Chondrocyte (in vitro differentiated cells): Measurements from ENCODE around the gene LMO7. TPM values are rescaled to one million over a fixed set of nuclear protein-coding genes. Genes with fewer than 3 reads are reported as not detected.

Experiments
- DNase-seq: peaks from one replicate; pipeline ENCODE4 v3.0.0; 2021; ENCODE audit warnings: mixed read lengths, low spot score
- H3K27ac Mint-ChIP-seq: one replicate; pipeline ENCODE4 v1.8.0; 2021; ENCODE audit warnings: mild to moderate bottlenecking, moderate library complexity, mixed read lengths; ENCODE audit not compliant: unreplicated experiment
- H3K27me3 Mint-ChIP-seq: 2 replicates; pipeline ENCODE4 v1.8.0; 2021; ENCODE audit warnings: low read depth, mixed read lengths
- H3K36me3 Mint-ChIP-seq: 2 replicates; pipeline ENCODE4 v1.8.0; 2021; ENCODE audit warnings: low read depth, mixed read lengths
- H3K4me1 Mint-ChIP-seq: 2 replicates; pipeline ENCODE4 v1.8.0; 2021; ENCODE audit warnings: low read depth, mild to moderate bottlenecking, mixed read lengths
- H3K4me3 Mint-ChIP-seq: one replicate; pipeline ENCODE4 v1.8.0; 2021; ENCODE audit warnings: mild to moderate bottlenecking, moderate library complexity, mixed read lengths; ENCODE audit not compliant: unreplicated experiment
- H3K9me3 Mint-ChIP-seq: 2 replicates; pipeline ENCODE4 v1.8.0; 2021; ENCODE audit warnings: low read depth, mixed read lengths
- CTCF ChIP-seq: fragments of 200-600 bp; sonication (generic); IDR thresholded peaks from 2 replicates; pipeline ENCODE4 v1.5.0; 2021; ENCODE audit warnings: antibody characterized with exemption, mild to moderate bottlenecking, moderate library complexity
- total RNA-seq: library from RNA; stranded (reverse); gene quantifications from 3 replicates; pipeline ENCODE4 v1.2.1, GENCODE V29; 2021

The LMO7 gene
- total RNA-seq, 1 donor from 2014 or later: 199 TPM

DNA sequence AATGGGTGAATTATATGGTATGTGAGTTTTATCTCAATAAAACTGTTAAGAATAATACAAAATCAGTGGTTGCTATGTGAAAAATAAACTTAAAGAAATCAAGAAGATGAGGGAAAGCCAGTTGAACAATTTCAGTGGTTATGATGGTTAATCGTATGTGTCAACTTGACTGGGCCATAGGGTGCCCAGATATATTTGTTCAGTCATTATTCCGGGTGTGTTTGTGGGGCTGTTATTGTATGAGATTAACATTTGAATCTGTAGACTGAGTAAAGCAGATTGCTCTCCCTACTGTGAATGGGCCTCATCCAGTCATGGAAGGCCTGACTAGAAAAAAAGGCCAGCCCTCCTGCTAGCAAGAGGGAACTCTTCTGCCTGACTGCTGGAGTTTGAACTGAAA is 109.3 kb downstream of the LMO7 start:
- peaks cover 17% of the 10 kb centered on the region for H3K9me3 Mint-ChIP-seq
- H3K36me3 Mint-ChIP-seq: peaks cover 23% of the 10 kb centered on the region
- no peak for DNase-seq
- no peak for TF ChIP-seq CTCF
- H3K4me3 Mint-ChIP-seq: no peak overlapping the region
- H3K4me1 Mint-ChIP-seq: peaks cover 58% of the 10 kb centered on the region
- H3K27me3 Mint-ChIP-seq: no peaks in the 10 kb centered on the region
- H3K27ac Mint-ChIP-seq: peak overlapping the region; percentile 87

GRCh38 chr13:75748874-75749273 is 112.7 kb downstream of the LMO7 start:
- no peak for DNase-seq
- Mint-ChIP-seq H3K27me3 (no peaks in the 10 kb centered on the region), H3K36me3 (peaks cover 9% of the 10 kb centered on the region), H3K27ac (peak overlapping the region; percentile 77), H3K4me1 (peaks cover 60% of the 10 kb centered on the region), H3K4me3 (no peak overlapping the region), H3K9me3 (peaks cover 12% of the 10 kb centered on the region)
- no peak for TF ChIP-seq CTCF

- H3K27ac Mint-ChIP-seq: peak overlapping the region; percentile 77
- H3K4me3 Mint-ChIP-seq: no peak overlapping the region
- H3K27me3 Mint-ChIP-seq: no peaks in the 10 kb centered on the region
- no peak for DNase-seq
- H3K36me3 Mint-ChIP-seq: peaks cover 13% of the 10 kb centered on the region
- H3K9me3 Mint-ChIP-seq: peaks cover 15% of the 10 kb centered on the region
- H3K4me1 Mint-ChIP-seq: peaks cover 57% of the 10 kb centered on the region
- TF ChIP-seq CTCF: no peak
These were observed 113.3 kb downstream of the LMO7 start for GRCh38 chr13:75749407-75749806.

- no peaks in the 10 kb centered on the region for H3K27me3 Mint-ChIP-seq
- peaks cover 6% of the 10 kb centered on the region for H3K9me3 Mint-ChIP-seq
- no peak overlapping the region for H3K27ac Mint-ChIP-seq
- no peak overlapping the region for H3K4me3 Mint-ChIP-seq
- TF ChIP-seq CTCF: no peak
- DNase-seq: no peak
- H3K4me1 Mint-ChIP-seq: peaks cover 42% of the 10 kb centered on the region
- peaks cover 14% of the 10 kb centered on the region for H3K36me3 Mint-ChIP-seq
These were observed 115.2 kb downstream of the LMO7 start for GRCh38 chr13:75751350-75751749.

DNA sequence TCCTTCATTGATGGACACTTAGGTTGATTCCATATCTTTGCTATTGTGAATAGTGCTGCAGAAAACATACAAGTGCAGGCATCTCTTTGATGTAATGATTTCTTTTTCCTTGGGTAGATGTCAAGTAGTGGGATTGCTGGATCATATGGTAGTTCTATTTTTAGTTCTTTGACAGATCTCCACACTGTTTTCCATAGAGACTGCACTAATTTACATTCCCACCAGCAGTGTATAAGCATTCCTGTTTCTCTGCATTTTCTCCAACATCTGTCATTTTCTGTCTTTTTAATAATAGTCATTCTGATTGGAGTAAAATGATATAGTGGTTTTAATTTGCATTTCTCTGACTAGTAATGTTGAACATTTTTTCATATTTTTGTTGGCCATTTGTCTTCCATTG is 116.7 kb downstream of the LMO7 start:
- H3K4me1 Mint-ChIP-seq: peaks cover 46% of the 10 kb centered on the region
- TF ChIP-seq CTCF: no peak
- H3K27ac Mint-ChIP-seq: peak overlapping the region; percentile 17
- peaks cover 6% of the 10 kb centered on the region for H3K9me3 Mint-ChIP-seq
- peaks cover 14% of the 10 kb centered on the region for H3K36me3 Mint-ChIP-seq
- H3K4me3 Mint-ChIP-seq: no peak overlapping the region
- DNase-seq: no peak
- no peaks in the 10 kb centered on the region for H3K27me3 Mint-ChIP-seq
